NCI-H2029 (cell line): ENCODE measurements around the gene PIK3CB.

ENCODE experiments used
- DNase-seq: peaks from one replicate; lab custom pipeline; 2025; lab: John Stamatoyannopoulos, UW

The PIK3CB gene

DNA sequence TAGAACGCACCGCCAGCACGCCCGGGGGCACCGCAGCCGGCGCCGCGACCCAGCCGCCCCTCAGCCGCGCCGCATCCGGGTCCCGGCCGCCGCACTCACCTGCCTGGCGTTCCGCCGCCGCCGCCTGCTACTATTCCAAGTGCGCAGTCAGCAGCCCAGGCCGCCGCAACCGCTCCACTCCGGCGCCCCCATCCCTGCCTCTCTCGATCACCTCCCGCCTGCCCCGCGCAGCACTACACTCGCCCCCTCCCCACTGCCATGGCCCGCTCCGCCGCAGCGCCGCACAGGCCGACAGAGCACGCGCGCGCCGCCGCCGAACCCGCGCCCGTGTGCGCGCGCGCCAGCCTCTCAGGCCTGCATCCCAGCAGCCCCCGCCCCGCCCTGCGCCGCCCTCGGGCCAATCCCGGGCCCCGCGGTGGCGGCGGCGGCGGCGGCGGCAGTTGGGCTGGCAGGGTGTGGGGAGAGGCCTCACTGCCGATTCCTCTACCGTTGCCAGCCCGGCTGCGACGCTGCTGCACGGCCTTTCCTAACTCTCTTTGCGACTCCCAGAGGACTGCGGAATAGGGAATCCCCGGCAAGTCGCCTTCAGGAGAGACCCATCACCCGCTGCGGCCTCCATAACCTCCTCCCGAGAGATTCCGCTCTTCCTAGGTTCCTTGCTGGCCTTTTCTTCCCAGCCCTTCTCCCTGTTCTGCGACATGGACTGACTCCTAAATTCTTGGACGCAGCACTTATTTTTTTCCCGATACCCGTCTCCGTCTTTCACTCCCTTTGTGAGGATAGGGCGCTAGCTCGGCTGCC is at the start of gene PIK3CB:
Gene PIK3CB, minus strand, starts transcription at position 333 of the 801 bp plus-strand sequence. CDS start 75,585 bp downstream, outside the sequence.
- DNase-seq: peak; percentile 82

DNA sequence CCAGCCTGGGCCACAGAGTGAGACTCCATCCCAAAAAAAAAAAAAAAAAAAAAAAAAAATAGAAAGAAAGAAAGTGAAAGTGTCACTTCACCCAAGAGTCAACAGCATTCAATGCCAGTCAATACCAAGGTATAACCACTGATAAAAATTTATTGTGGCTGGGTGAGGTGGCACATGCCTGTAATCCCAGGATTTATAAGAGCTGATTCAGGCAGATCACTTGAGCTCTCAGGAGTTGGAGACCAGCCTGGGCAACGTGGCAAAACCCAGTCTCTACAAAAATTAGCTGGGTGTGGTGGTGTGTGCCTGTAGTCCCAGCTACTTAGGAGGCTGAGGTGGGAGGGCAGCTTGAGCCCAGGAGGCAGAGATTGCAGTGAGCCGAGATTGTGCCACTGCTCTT is 46.5 kb upstream of the PIK3CB start:
- no peak for DNase-seq

GRCh38 chr3:138879541-138880380 is 45.0 kb upstream of the PIK3CB start:
- no peak for DNase-seq

DNA sequence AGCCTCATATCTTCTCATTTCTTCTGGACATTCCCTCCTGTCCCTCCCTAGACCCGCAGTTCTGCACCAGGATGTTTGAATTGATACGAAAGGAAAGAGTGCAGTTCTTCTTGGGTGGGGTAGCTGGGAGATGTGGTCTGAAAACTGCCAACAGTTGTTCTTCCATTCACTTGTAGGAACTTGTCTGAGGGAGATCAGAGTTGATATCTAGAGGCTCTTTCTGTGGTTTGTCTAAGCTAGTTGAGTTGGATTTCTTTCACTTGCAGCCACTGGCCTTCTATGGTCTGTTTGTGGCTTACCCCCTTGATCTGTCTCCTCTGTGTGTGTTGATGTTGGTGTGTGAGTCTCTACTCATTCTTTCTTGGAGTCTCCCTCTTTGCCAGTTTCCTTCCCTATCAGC is 42.5 kb upstream of the PIK3CB start:
- no peak for DNase-seq

GRCh38 chr3:138875754-138876664 is 41.3 kb upstream of the PIK3CB start:
- DNase-seq: no peak

GRCh38 chr3:138875096-138875753 is 40.5 kb upstream of the PIK3CB start:
- no peak for DNase-seq

- no peak for DNase-seq
These were observed 38.9 kb upstream of the PIK3CB start for GRCh38 chr3:138873471-138874278.

- no peak for DNase-seq
These were observed 37.9 kb upstream of the PIK3CB start for GRCh38 chr3:138872632-138873031.

DNA sequence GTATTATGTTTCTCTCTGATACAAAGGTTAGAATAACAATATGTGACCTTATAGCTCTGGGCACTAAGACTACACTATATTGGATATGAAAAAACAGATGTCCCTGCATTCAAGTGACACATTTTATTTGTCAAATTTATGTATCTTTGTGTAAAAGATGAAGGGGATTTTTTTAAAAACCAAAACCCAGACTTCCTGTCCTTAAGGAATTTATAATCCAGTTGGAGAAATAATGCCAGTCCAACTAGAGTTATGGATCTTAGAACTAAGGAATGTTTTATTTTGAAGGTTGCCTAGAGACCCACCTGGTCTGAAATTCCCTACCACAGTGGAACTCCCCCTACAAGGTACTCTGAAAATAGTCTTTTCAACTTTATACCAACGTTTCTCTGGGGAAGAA is 33.3 kb upstream of the PIK3CB start:
- no peak for DNase-seq

DNA sequence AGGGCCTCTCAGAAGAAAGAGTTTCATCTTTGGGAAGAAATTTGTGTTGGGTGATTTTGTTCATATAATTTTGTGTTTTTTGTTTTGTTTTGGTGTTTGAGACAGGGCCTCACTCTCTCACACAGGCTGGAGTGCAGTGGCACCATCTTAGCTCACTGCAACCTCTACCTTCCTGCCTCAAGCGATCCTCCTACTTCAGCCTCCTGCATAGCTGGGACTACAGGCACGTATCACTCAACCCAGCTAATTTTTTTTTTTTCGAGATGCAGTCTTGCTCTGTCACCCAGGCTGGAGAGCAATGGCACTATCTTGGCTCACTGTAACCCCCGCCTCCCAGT is 29.0 kb upstream of the PIK3CB start:
- DNase-seq: no peak

- peak; percentile 8 for DNase-seq
These were observed 28.4 kb upstream of the PIK3CB start for GRCh38 chr3:138862924-138863775.

GRCh38 chr3:138862531-138862923 is 27.8 kb upstream of the PIK3CB start:
- DNase-seq: no peak

DNA sequence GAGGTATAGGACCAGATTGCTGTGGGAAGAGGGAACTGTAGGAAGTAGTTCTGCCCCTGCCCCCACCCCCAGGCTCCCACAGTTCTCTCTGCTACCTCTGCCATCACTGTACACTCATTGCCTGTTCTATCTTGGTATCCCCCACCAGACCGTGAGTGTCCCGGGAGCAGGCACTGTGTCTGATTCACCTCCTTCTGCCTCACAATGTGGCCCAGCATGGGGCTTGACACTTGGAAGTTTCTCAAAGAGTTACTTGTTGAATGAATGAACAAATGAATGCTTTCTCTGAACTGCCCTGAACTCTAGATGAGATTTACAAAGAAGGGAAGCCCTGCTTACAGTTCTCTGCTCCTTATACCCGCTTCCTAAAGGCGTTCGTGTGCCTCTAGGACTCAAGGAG is 27.1 kb upstream of the PIK3CB start:
- no peak for DNase-seq

DNA sequence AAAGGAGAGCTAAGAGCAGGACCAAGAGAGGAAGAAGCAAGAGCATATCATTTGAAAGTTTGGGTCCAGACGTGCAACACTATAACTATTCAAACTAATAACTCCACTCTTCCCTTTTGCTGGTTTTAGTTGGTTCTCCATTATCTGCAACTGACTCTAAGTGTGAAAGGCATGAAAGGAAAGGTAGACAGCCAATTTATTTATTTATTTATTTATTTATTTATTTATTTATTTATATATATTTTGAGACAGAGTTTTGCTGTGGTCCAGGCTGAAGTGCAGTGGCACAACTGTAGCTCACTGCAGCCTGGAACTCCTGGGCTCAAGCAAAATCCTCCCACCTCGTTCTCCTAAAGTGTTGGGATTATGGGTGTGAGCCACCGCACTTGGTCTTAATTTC is 22.1 kb upstream of the PIK3CB start:
- no peak for DNase-seq

GRCh38 chr3:138854940-138855339 is 20.2 kb upstream of the PIK3CB start:
- DNase-seq: no peak

DNA sequence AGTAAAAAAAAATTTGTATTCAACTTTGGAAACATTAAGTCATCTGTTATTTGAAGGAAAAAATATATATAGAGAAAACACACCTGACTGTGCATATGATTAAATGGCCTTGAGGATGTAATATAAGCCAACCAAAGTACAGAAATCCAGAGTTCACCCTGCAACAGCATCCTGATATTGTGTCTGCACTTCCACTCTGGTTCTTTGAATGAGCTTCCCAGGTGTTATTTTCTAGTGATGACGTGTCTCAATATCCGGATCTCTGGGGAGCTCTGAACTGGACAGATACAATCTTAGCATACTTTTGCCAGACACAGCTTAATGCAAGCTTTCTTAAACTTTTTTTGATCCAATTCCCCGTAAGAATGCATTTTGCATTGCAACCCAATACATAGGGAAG is 19.5 kb upstream of the PIK3CB start:
- no peak for DNase-seq

- DNase-seq: no peak
These were observed 15.4 kb upstream of the PIK3CB start for GRCh38 chr3:138850151-138850550.

GRCh38 chr3:138849222-138849940 is 14.7 kb upstream of the PIK3CB start:
- no peak for DNase-seq

DNA sequence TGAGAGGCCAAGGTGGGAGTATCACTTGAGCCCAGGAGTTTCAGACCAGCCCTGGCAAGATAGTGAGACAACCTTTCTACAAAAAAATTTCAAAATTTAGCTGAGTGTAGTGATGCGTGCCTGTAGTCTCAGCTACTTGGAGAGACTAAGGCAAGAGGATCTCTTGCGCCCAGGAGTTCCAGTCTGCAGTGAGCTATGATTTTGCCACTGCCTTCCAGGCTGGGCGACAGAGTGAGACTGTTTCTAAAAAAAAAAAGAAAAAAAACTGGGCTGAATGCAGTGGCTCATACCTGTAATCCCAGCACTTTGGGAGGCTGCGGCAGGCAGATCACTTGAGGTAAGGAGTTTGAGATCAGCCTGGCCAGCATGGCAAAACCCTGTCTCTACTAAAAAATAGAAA is 14.0 kb upstream of the PIK3CB start:
- no peak for DNase-seq
